Measurements from ENCODE around the gene SSR4.
A peak's percentile ranks its signal among the peaks of the same experiment; 100 is the strongest.

Gene SSR4

GRCh38 chrX:153797415-153798015, 3.0 kb downstream of the SSR4 start:
- Histone ChIP-seq H3K9me2 (replicated peaks; ENCODE audit: low read depth, low read length) (no peaks in the 10 kb centered on the region), H3K79me2 (ENCODE audit: insufficient read depth, low read length) (peaks cover 46% of the 10 kb centered on the region), H3K36me3 (ENCODE audit: insufficient read depth, low read length) (no peaks in the 10 kb centered on the region), H3K27me3 (ENCODE audit: insufficient read depth, low read length, poor library complexity, severe bottlenecking) (no peaks in the 10 kb centered on the region), H3K4me3 (ENCODE audit: low read length, poor library complexity, severe bottlenecking) (no peak overlapping the region), H4K20me1 (ENCODE audit: insufficient read depth, low read length, poor library complexity, severe bottlenecking) (peaks cover 18% of the 10 kb centered on the region), H2AFZ (ENCODE audit: low read length) (no peak overlapping the region), H3F3A (ENCODE audit: low read depth) (no peaks in the 10 kb centered on the region), H3K4me1 (ENCODE audit: insufficient read depth, low read length, poor library complexity, severe bottlenecking) (peaks cover 14% of the 10 kb centered on the region), H3K9me3 (ENCODE audit: insufficient read depth, low read depth, low read length) (no peaks in the 10 kb centered on the region), H3K4me2 (ENCODE audit: low read depth, low read length, poor library complexity, severe bottlenecking) (peak overlapping the region; percentile 93), H3K9ac (ENCODE audit: low read depth, low read length, poor library complexity, severe bottlenecking) (no peak overlapping the region)
- TF ChIP-seq CTCF (conservative IDR thresholded peaks at IDR 0.05; ENCODE audit: low read length) (no peak), EZH2phosphoT487 (IDR thresholded peaks at IDR 0.05; ENCODE audit: borderline replicate concordance) (no peak)

- peaks cover 33% of the 10 kb centered on the region for H3K79me2 ChIP-seq (ENCODE audit: insufficient read depth, low read length)
- H3F3A ChIP-seq (ENCODE audit: low read depth), result no peaks in the 10 kb centered on the region
- no peak overlapping the region for H3K4me3 ChIP-seq (ENCODE audit: low read length, poor library complexity, severe bottlenecking)
- no peak overlapping the region for H3K9ac ChIP-seq (ENCODE audit: low read depth, low read length, poor library complexity, severe bottlenecking)
- no peak overlapping the region for H2AFZ ChIP-seq (ENCODE audit: low read length)
- H3K4me2 ChIP-seq (ENCODE audit: low read depth, low read length, poor library complexity, severe bottlenecking), result no peak overlapping the region
- H3K9me3 ChIP-seq (ENCODE audit: insufficient read depth, low read depth, low read length), result no peaks in the 10 kb centered on the region
- peaks cover 15% of the 10 kb centered on the region for H4K20me1 ChIP-seq (ENCODE audit: insufficient read depth, low read length, poor library complexity, severe bottlenecking)
- no peak for TF ChIP-seq EZH2phosphoT487 (IDR thresholded peaks at IDR 0.05; ENCODE audit: borderline replicate concordance)
- no peak for TF ChIP-seq CTCF (conservative IDR thresholded peaks at IDR 0.05; ENCODE audit: low read length)
- no peaks in the 10 kb centered on the region for H3K27me3 ChIP-seq (ENCODE audit: insufficient read depth, low read length, poor library complexity, severe bottlenecking)
- H3K36me3 ChIP-seq (ENCODE audit: insufficient read depth, low read length), result no peaks in the 10 kb centered on the region
- H3K9me2 ChIP-seq (replicated peaks; ENCODE audit: low read depth, low read length), result no peaks in the 10 kb centered on the region
- H3K4me1 ChIP-seq (ENCODE audit: insufficient read depth, low read length, poor library complexity, severe bottlenecking), result peaks cover 10% of the 10 kb centered on the region
Observed at GRCh38 chrX:153799326-153799725, 4.9 kb downstream of the SSR4 start.

GRCh38 chrX:153800177-153800722, 5.8 kb downstream of the SSR4 start:
- no peak overlapping the region for H3K9ac ChIP-seq (ENCODE audit: low read depth, low read length, poor library complexity, severe bottlenecking)
- peaks cover 10% of the 10 kb centered on the region for H3K4me1 ChIP-seq (ENCODE audit: insufficient read depth, low read length, poor library complexity, severe bottlenecking)
- H3K36me3 ChIP-seq (ENCODE audit: insufficient read depth, low read length), result no peaks in the 10 kb centered on the region
- H3K4me3 ChIP-seq (ENCODE audit: low read length, poor library complexity, severe bottlenecking), result no peak overlapping the region
- H3K9me3 ChIP-seq (ENCODE audit: insufficient read depth, low read depth, low read length), result no peaks in the 10 kb centered on the region
- no peak overlapping the region for H2AFZ ChIP-seq (ENCODE audit: low read length)
- TF ChIP-seq EZH2phosphoT487 (IDR thresholded peaks at IDR 0.05; ENCODE audit: borderline replicate concordance) (no peak), CTCF (conservative IDR thresholded peaks at IDR 0.05; ENCODE audit: low read length) (no peak)
- H3K79me2 ChIP-seq (ENCODE audit: insufficient read depth, low read length), result peaks cover 25% of the 10 kb centered on the region
- no peaks in the 10 kb centered on the region for H3F3A ChIP-seq (ENCODE audit: low read depth)
- H3K4me2 ChIP-seq (ENCODE audit: low read depth, low read length, poor library complexity, severe bottlenecking), result no peak overlapping the region
- H3K27me3 ChIP-seq (ENCODE audit: insufficient read depth, low read length, poor library complexity, severe bottlenecking), result no peaks in the 10 kb centered on the region
- H4K20me1 ChIP-seq (ENCODE audit: insufficient read depth, low read length, poor library complexity, severe bottlenecking), result peaks cover 12% of the 10 kb centered on the region
- no peaks in the 10 kb centered on the region for H3K9me2 ChIP-seq (replicated peaks; ENCODE audit: low read depth, low read length)

Data from Loucy (cell line).